Neural progenitor cell (in vitro differentiated cells): ENCODE results near the gene MYO3A.

Experiments used
- CTCF ChIP-seq: fragments of 200-600 bp; sonication (generic); IDR thresholded peaks from 2 replicates; pipeline ENCODE4 v1.5.1; 2017; ENCODE audit warnings: antibody characterized with exemption, mild to moderate bottlenecking
- EZH2 ChIP-seq: fragments of 200-600 bp; sonication (generic); IDR thresholded peaks from 2 replicates; pipeline ENCODE4 v1.6.1; 2017; ENCODE audit warnings: antibody characterized with exemption, mild to moderate bottlenecking, moderate library complexity
- EZH2phosphoT487 ChIP-seq: fragments of 200-600 bp; sonication (generic); IDR thresholded peaks from 2 replicates; pipeline ENCODE4 v1.6.1; 2017; ENCODE audit warnings: antibody characterized with exemption

- TF ChIP-seq EZH2: no peak
- no peak for TF ChIP-seq CTCF
- no peak for TF ChIP-seq EZH2phosphoT487
Observed at GRCh38 chr10:26259341-26259740, 325.3 kb downstream of the MYO3A start.
